Cerebellar nuclear complex (tissue), 1 donor: Measurements from ENCODE around the gene USH2A.

Experiments used
- DNase-seq, 2 experiments: peaks; one replicate each; lab custom pipeline; 2025; lab: John Stamatoyannopoulos, UW

Gene USH2A

GRCh38 chr1:215958841-215959240, 464.4 kb downstream of the USH2A start:
- no peak for DNase-seq

- no peak for DNase-seq
These were observed 465.6 kb downstream of the USH2A start for GRCh38 chr1:215957663-215958062.

- no peak for DNase-seq
These were observed 490.7 kb downstream of the USH2A start for GRCh38 chr1:215932558-215932957.

- DNase-seq, result no peak
These were observed 496.6 kb downstream of the USH2A start for GRCh38 chr1:215926670-215927069.

GRCh38 chr1:215923129-215923824, 500.0 kb downstream of the USH2A start:
- DNase-seq, result no peak

GRCh38 chr1:215911406-215911968, 511.8 kb downstream of the USH2A start:
- no peak for DNase-seq

GRCh38 chr1:215905493-215906115, 517.6 kb downstream of the USH2A start:
- no peak for DNase-seq

GRCh38 chr1:215900684-215901083, 522.6 kb downstream of the USH2A start:
- no peak for DNase-seq

- no peak for DNase-seq
These were observed 523.3 kb downstream of the USH2A start for GRCh38 chr1:215899901-215900300.

- no peak for DNase-seq
These were observed 527.4 kb downstream of the USH2A start for GRCh38 chr1:215895893-215896292.

GRCh38 chr1:215895276-215895675, 528.0 kb downstream of the USH2A start:
- no peak for DNase-seq

GRCh38 chr1:215894617-215895016, 528.6 kb downstream of the USH2A start:
- no peak for DNase-seq

GRCh38 chr1:215891266-215892057, 531.8 kb downstream of the USH2A start:
- DNase-seq, result no peak

- no peak for DNase-seq
These were observed 532.8 kb downstream of the USH2A start for GRCh38 chr1:215890438-215890837.

- no peak for DNase-seq
These were observed 533.4 kb downstream of the USH2A start for GRCh38 chr1:215889871-215890270.

GRCh38 chr1:215888159-215888558, 535.1 kb downstream of the USH2A start:
- DNase-seq, result no peak

- no peak for DNase-seq
These were observed 535.6 kb downstream of the USH2A start for GRCh38 chr1:215887627-215888026.

- no peak for DNase-seq
These were observed 540.2 kb downstream of the USH2A start for GRCh38 chr1:215883004-215883403.

GRCh38 chr1:215878843-215879242, 544.4 kb downstream of the USH2A start:
- no peak for DNase-seq

GRCh38 chr1:215878128-215878527, 545.1 kb downstream of the USH2A start:
- DNase-seq, result no peak

- DNase-seq, result no peak
These were observed 545.7 kb downstream of the USH2A start for GRCh38 chr1:215877452-215877951.

- DNase-seq, result no peak
These were observed 547.5 kb downstream of the USH2A start for GRCh38 chr1:215875712-215876111.
